Adrenal gland (tissue), 5 donors: ENCODE data around the gene POMGNT2.

Experiments used
- CTCF ChIP-seq, 6 experiments: fragments of 450-650 bp in 4 of 6; fragments of 200-600 bp in 2 of 6; sonication (generic) in 1 of 6; IDR thresholded peaks; 1 replicate in 5 of 6; 2 replicates in 1 of 6; pipeline versions ENCODE4 v1.5.1 to v1.8.0; 2016 to 2021; ENCODE audit warnings: antibody characterized with exemption in 6 of 6, mild to moderate bottlenecking in 2 of 6, moderate library complexity in 1 of 6
- POLR2A ChIP-seq, 2 donors: fragments of 450-650 bp; IDR thresholded peaks; one replicate each; pipeline ENCODE4 v1.6.1; 2017; ENCODE audit warnings: antibody characterized with exemption in 2 of 2, mild to moderate bottlenecking in 2 of 2, moderate library complexity in 1 of 2
- donor health status: DM: no; HTN: no; CAD: no.

- TF ChIP-seq CTCF (IDR thresholded peaks at IDR 0.05) (no peak), POLR2A (IDR thresholded peaks at IDR 0.05) (no peak)
These were observed 7.1 kb downstream of the POMGNT2 start for GRCh38 chr3:43098761-43099160.
